HepG2 (cell line): Measurements from ENCODE around the gene ZNF526. TPM values are rescaled to one million over a fixed set of nuclear protein-coding genes. Genes with fewer than 3 reads are reported as not detected.

Experiments
- ARNTL ChIP-seq: sonication (generic); formaldehyde crosslinking; IDR thresholded peaks from 2 replicates; pipeline ENCODE4 v1.4.0; 2020; ENCODE audit warnings: mild to moderate bottlenecking, missing genetic modification reagents
- E2F5 ChIP-seq: sonication (generic); formaldehyde crosslinking; conservative IDR thresholded peaks from 2 replicates; pipeline ENCODE4 v1.4.0; 2020; ENCODE audit warnings: missing genetic modification reagents
- ELF3 ChIP-seq: IDR thresholded peaks from 2 replicates; pipeline ENCODE4 v1.6.1; 2016; ENCODE audit warnings: missing genetic modification reagents, missing compliant biosample characterization
- KMT2A ChIP-seq: sonication (generic); formaldehyde crosslinking; IDR thresholded peaks from 2 replicates; pipeline ENCODE4 v1.4.0; 2020; ENCODE audit warnings: missing genetic modification reagents
- PRPF4 ChIP-seq: fragments of 200-400 bp; formaldehyde crosslinking; IDR thresholded peaks from 2 replicates; pipeline ENCODE4 v1.6.1; 2016; ENCODE audit warnings: low read length, low read depth; ENCODE audit not compliant: poor library complexity, severe bottlenecking
- TBP ChIP-seq: sonication (generic); formaldehyde crosslinking; IDR thresholded peaks from 2 replicates; pipeline ENCODE4 v1.5.0; 2020; ENCODE audit warnings: missing genetic modification reagents
- TFE3 ChIP-seq: IDR thresholded peaks from 2 replicates; pipeline ENCODE4 v1.6.1; 2016
- ZBTB7B ChIP-seq: sonication (generic); formaldehyde crosslinking; IDR thresholded peaks from 2 replicates; pipeline ENCODE4 v1.4.0; 2020; ENCODE audit warnings: missing genetic modification reagents
- ZMYM3 ChIP-seq: sonication (generic); formaldehyde crosslinking; IDR thresholded peaks from 2 replicates; pipeline ENCODE4 v1.5.1; 2020; ENCODE audit warnings: mild to moderate bottlenecking, missing genetic modification reagents
- ZNF318 ChIP-seq: sonication (generic); formaldehyde crosslinking; IDR thresholded peaks from 2 replicates; pipeline ENCODE4 v1.4.0; 2020; ENCODE audit warnings: mild to moderate bottlenecking, missing genetic modification reagents
- ZNF510 ChIP-seq: sonication (generic); formaldehyde crosslinking; IDR thresholded peaks from 2 replicates; pipeline ENCODE4 v1.4.0; 2020; ENCODE audit warnings: low read depth, mild to moderate bottlenecking, missing genetic modification reagents
- ZUFSP ChIP-seq: sonication (generic); formaldehyde crosslinking; IDR thresholded peaks from 2 replicates; pipeline ENCODE4 v1.9.0; 2021; ENCODE audit warnings: missing genetic modification reagents, mild to moderate bottlenecking, borderline replicate concordance
- ZXDC ChIP-seq: sonication (generic); formaldehyde crosslinking; IDR thresholded peaks from 2 replicates; pipeline ENCODE4 v1.5.0; 2020; ENCODE audit warnings: mild to moderate bottlenecking, missing genetic modification reagents
- polyA plus RNA-seq, 8 experiments: library from polyadenylated mRNA; depleted of rRNA in 3 of 8; stranded (reverse) in 7 of 8; unstranded in 1 of 8; fragments of >200 nt; fragmentation: Illumina TruSeq in 4 of 8; extraction: Trizol in 4 of 8; gene quantifications; 2 replicates each; pipeline versions ENCODE4 v1.2.1 to v1.2.3, GENCODE V29; 2011 to 2016; ENCODE audit warnings: low read depth in 4 of 8, missing spikeins in 1 of 8, mixed read lengths in 1 of 8; ENCODE audit not compliant: insufficient read depth in 1 of 8
- total RNA-seq, 5 experiments: library from RNA; depleted of rRNA; stranded (reverse); fragments of >200 nt; fragmentation: Illumina TruSeq; extraction: Trizol; gene quantifications; 2 replicates each; pipeline ENCODE4 v1.2.3, GENCODE V29; 2016; ENCODE audit warnings: low read depth in 1 of 5

ZNF526 gene
- total and polyA plus RNA-seq, 2 of the 13 experiments (the other 11 are each of a cell fraction or from before 2014, with no cell fraction given) = 3.3 to 8.4 TPM

- no peak for TF ChIP-seq TFE3
- no peak for TF ChIP-seq ZXDC (CRISPR knock-in tag)
- no peak for TF ChIP-seq ZNF318 (CRISPR knock-in tag)
- no peak for TF ChIP-seq KMT2A (CRISPR knock-in tag)
- 0 out of 2 replicates have a peak, but pooled peaks have one; percentile 45 for TF ChIP-seq E2F5
- TF ChIP-seq TBP (CRISPR knock-in tag) = peak; percentile 78; the same call in 1 of the 2 replicates
- TF ChIP-seq ZNF510 (CRISPR knock-in tag) = no peak
- TF ChIP-seq PRPF4 = no peak
- peak; percentile 64 for TF ChIP-seq ZBTB7B (CRISPR knock-in tag)
- no peak for TF ChIP-seq ZUFSP (CRISPR knock-in tag)
- TF ChIP-seq ELF3 = peak; percentile 55
- TF ChIP-seq ZMYM3 (CRISPR knock-in tag) = no peak
- peak; percentile 89 for TF ChIP-seq ARNTL (CRISPR knock-in tag)
Measured at GRCh38 chr19:42244347-42245220, 24.5 kb downstream of the ZNF526 start (continued).
